T-cell (primary cell): Measurements from ENCODE around the gene ABCC10. TPM values are rescaled to one million over a fixed set of nuclear protein-coding genes. Genes with fewer than 3 reads are reported as not detected.
"Not testable (repeated sequence)": the region's sequence is repeated elsewhere in the genome, so short reads cannot be mapped to it uniquely, and the experiment has no call there.

Experiments used
- ATAC-seq, 4 experiments: fragments of 200-7000 bp in 3 of 4; fragments of 150-1000 bp in 1 of 4; cut with Tn5 transposase; replicated peaks in 1 of 4; 1 replicate in 3 of 4; 2 replicates in 1 of 4; pipeline ENCODE4 v1.10.0; 2021; ENCODE audit warnings: moderate library complexity in 3 of 4, mild to moderate bottlenecking in 2 of 4, moderate number of reproducible peaks in 1 of 4
- CTCF ChIA-PET, 2 donors: fragments of 300-600 bp; sonication (Branson Sonifier 250); formaldehyde crosslinking; loops; one replicate each; lab custom pipeline; 2022; ENCODE audit warnings: antibody characterized with exemption in 2 of 2; lab: Charles Lee
- POLR2A ChIA-PET, 2 donors: fragments of 300-600 bp; sonication (Branson Sonifier 250); formaldehyde crosslinking; loops; one replicate each; lab custom pipeline; 2022; ENCODE audit warnings: antibody characterized with exemption in 2 of 2; lab: Charles Lee
- DNase-seq, 35 experiments: peaks; one replicate each; pipeline versions ENCODE4 v3.0.0 to v3.0.0-alpha.2; 2013 to 2023
- H3K27ac ChIP-seq: one replicate; pipeline ENCODE4 v1.5.1; 2013; ENCODE audit warnings: low read length
- H3K27me3 ChIP-seq, 2 experiments: replicated peaks in 1 of 2; 1 replicate in 1 of 2; 2 replicates in 1 of 2; pipeline versions ENCODE4 v1.6.1 to v1.7.0; 2013; ENCODE audit warnings: low read length in 1 of 2, mixed read lengths in 1 of 2; ENCODE audit not compliant: control insufficient read depth in 2 of 2, insufficient read depth in 2 of 2; ENCODE audit errors: extremely low read depth in 1 of 2
- H3K36me3 ChIP-seq, 2 donors: 1 replicate in 1 of 2; 2 replicates in 1 of 2; pipeline versions ENCODE4 v1.6.1 to v1.7.0; 2013; ENCODE audit warnings: low read length in 1 of 2; ENCODE audit not compliant: control insufficient read depth in 2 of 2, insufficient read depth in 1 of 2; ENCODE audit errors: extremely low read depth in 1 of 2
- H3K4me1 ChIP-seq, 2 experiments: 1 replicate in 1 of 2; 2 replicates in 1 of 2; pipeline versions ENCODE4 v1.6.1 to v1.7.0; 2013; ENCODE audit warnings: low read length in 2 of 2, mixed read lengths in 1 of 2; ENCODE audit not compliant: insufficient read depth in 2 of 2, control insufficient read depth in 1 of 2; ENCODE audit errors: extremely low read depth in 1 of 2
- H3K4me3 ChIP-seq, 2 donors: 1 replicate in 1 of 2; 2 replicates in 1 of 2; pipeline versions ENCODE4 v1.5.1 to v1.7.0; 2013; ENCODE audit warnings: mild to moderate bottlenecking in 2 of 2, low read length in 1 of 2, moderate library complexity in 1 of 2; ENCODE audit not compliant: control insufficient read depth in 1 of 2; ENCODE audit errors: extremely low read depth in 1 of 2
- H3K9me3 ChIP-seq: 2 replicates; pipeline ENCODE4 v1.7.0; 2013
- H3K27ac Mint-ChIP-seq, 2 donors: one replicate each; pipeline ENCODE4 v1.8.0; 2020 to 2021; ENCODE audit warnings: mild to moderate bottlenecking in 2 of 2, mixed read lengths in 2 of 2
- H3K27me3 Mint-ChIP-seq, 2 donors: one replicate each; pipeline ENCODE4 v1.8.0; 2021 to 2022; ENCODE audit warnings: mixed read lengths in 2 of 2
- H3K36me3 Mint-ChIP-seq: one replicate; pipeline ENCODE4 v1.8.0; 2021; ENCODE audit warnings: mixed read lengths
- H3K4me1 Mint-ChIP-seq, 3 donors: one replicate each; pipeline ENCODE4 v1.8.0; 2020 to 2022; ENCODE audit warnings: mixed read lengths in 3 of 3, mild to moderate bottlenecking in 1 of 3
- H3K4me3 Mint-ChIP-seq, 3 donors: one replicate each; pipeline ENCODE4 v1.8.0; 2020 to 2022; ENCODE audit warnings: mild to moderate bottlenecking in 3 of 3, mixed read lengths in 3 of 3, moderate library complexity in 3 of 3
- H3K9me3 Mint-ChIP-seq, 3 donors: one replicate each; pipeline ENCODE4 v1.8.0; 2020 to 2022; ENCODE audit warnings: mixed read lengths in 3 of 3
- whole genome bisulfite sequencing: methylation state at CpG from one replicate; pipeline ENCODE4 v1.1.5; 2013; ENCODE audit warnings: missing lambda C conversion rate; ENCODE audit not compliant: insufficient coverage; 5-methylcytosine and 5-hydroxymethylcytosine counted together
- total RNA-seq, 35 experiments: library from RNA in 6 of 35; stranded (reverse) in 6 of 35; fragments of 120-200 nt in 1 of 35; gene quantifications; one replicate each; pipeline versions ENCODE4 v1.2.1 to v1.2.4 and lab custom pipeline; 2013 to 2026

ABCC10 gene
- total RNA-seq (10 to 100 TPM; 57.8 to 85.4 (median 75.5) TPM), total RNA-seq (lab: John Stamatoyannopoulos, UW) (21.2 to 88.9 (median 58.1) reads per million in 29 experiments)
- 44.1 TPM for total RNA-seq (2013)

- peak within 1 kb of the TSS; percentile 92 to 94 (median 92) for H3K4me3 Mint-ChIP-seq
- H3K27me3 Mint-ChIP-seq: no peaks in the 10 kb centered on the region
- POLR2A ChIA-PET: interaction anchor here (0.6 to 0.8 kb wide), 4 partner anchors 13 to 768 kb away, joined by 3 to 8 read pairs (median 6); partner anchors contain the start of gene YIPF3 (in 1 of the 2)
- H3K4me3 ChIP-seq: peak within 1 kb of the TSS; percentile 81 to 92
- DNase-seq: peak; percentile 77 to 98 (median 95)
- H3K27ac Mint-ChIP-seq: peak within 1 kb of the TSS; percentile 94
- peaks cover 0 to 13% of the 10 kb centered on the region in 2 donors for H3K36me3 ChIP-seq
- H3K36me3 Mint-ChIP-seq: peaks cover 3% of the 10 kb centered on the region
- peak within 1 kb of the TSS; percentile 90 for H3K27ac ChIP-seq
- CTCF ChIA-PET: interaction anchor here in 1 of 2 donors (0.6 to 1.5 kb wide), 8 partner anchors 13 to 656 kb away, joined by 3 to 10 read pairs (median 5); partner anchors contain the start of gene ZNF318
- no peaks in the 10 kb centered on the region for H3K9me3 Mint-ChIP-seq
- ATAC-seq: peak; percentile 89 to 95 (median 92)
- H3K4me1 ChIP-seq: peaks cover 9 to 31% of the 10 kb centered on the region in 2 experiments
- no peaks in the 10 kb centered on the region for H3K9me3 ChIP-seq
- H3K4me1 Mint-ChIP-seq: peaks cover 28 to 36% (median 31%) of the 10 kb centered on the region in 3 donors
- WGBS: under 1% methylated on average over 48 of the region's 49 CpGs
- no peaks in the 10 kb centered on the region for H3K27me3 ChIP-seq
Measured at GRCh38 chr6:43427406-43428111, at the start of gene ABCC10. Gene ABCC10, plus strand, starts transcription at chr6:43427541. Its CDS starts 438 bp downstream, at chr6:43427979.

- no peak for DNase-seq
- no CpG with 5 or more reads among the region's 2 CpGs for WGBS
- Histone ChIP-seq H3K27ac (no peak overlapping the region), H3K36me3 (no peaks in the 10 kb centered on the region), H3K27me3 (no peaks in the 10 kb centered on the region), H3K9me3 (no peaks in the 10 kb centered on the region), H3K4me1 (peaks cover 7 to 19% of the 10 kb centered on the region in 2 experiments), H3K4me3 (no peak overlapping the region)
- ATAC-seq: no peak
- Mint-ChIP-seq H3K4me1 (peaks cover 31 to 50% (median 39%) of the 10 kb centered on the region in 3 donors), H3K36me3 (no peaks in the 10 kb centered on the region), H3K4me3 (no peak overlapping the region), H3K9me3 (no peaks in the 10 kb centered on the region), H3K27ac (no peak overlapping the region), H3K27me3 (no peaks in the 10 kb centered on the region)
- ChIA-PET CTCF (interaction anchor here in 1 of 2 donors (0.5 to 2.6 kb wide), 2 partner anchors 8 to 187 kb away, joined by 5 to 7 read pairs; partner anchors contain the start of gene ZNF318), POLR2A (no interaction called here)
Measured at GRCh38 chr6:43377710-43378229, 49.6 kb upstream of the ABCC10 start.

GRCh38 chr6:43378631-43379030 is 48.7 kb upstream of the ABCC10 start:
- no peaks in the 10 kb centered on the region for H3K36me3 Mint-ChIP-seq
- H3K4me1 Mint-ChIP-seq: peaks cover 40 to 56% (median 43%) of the 10 kb centered on the region in 3 donors
- Histone ChIP-seq H3K27me3 (no peaks in the 10 kb centered on the region), H3K9me3 (no peaks in the 10 kb centered on the region), H3K36me3 (no peaks in the 10 kb centered on the region), H3K27ac (no peak overlapping the region), H3K4me1 (peaks cover 15 to 26% of the 10 kb centered on the region in 2 experiments), H3K4me3 (no peak overlapping the region)
- no peaks in the 10 kb centered on the region for H3K9me3 Mint-ChIP-seq
- ATAC-seq: no peak
- H3K4me3 Mint-ChIP-seq: no peak overlapping the region
- H3K27ac Mint-ChIP-seq: no peak overlapping the region
- H3K27me3 Mint-ChIP-seq: no peaks in the 10 kb centered on the region
- DNase-seq: no peak
- POLR2A ChIA-PET: interaction anchor here in 1 of 2 donors (0.5 kb wide), 1 partner anchor 9 kb away, joined by 3 read pairs; the partner anchor contains the start of gene ZNF318
- WGBS: 100% methylated on average over 2 of the region's 3 CpGs
- CTCF ChIA-PET: interaction anchor here (0.6 to 2.6 kb wide), 2 partner anchors 9 to 20 kb away, joined by 4 to 7 read pairs; partner anchors contain the start of gene ZNF318 (in 1 of the 2)

GRCh38 chr6:43380858-43381257 is 46.5 kb upstream of the ABCC10 start:
- H3K27ac Mint-ChIP-seq, H3K9me3 ChIP-seq, CTCF ChIA-PET, H3K4me3 ChIP-seq, H3K27ac ChIP-seq, H3K27me3 Mint-ChIP-seq, H3K9me3 Mint-ChIP-seq, H3K27me3 ChIP-seq, H3K36me3 Mint-ChIP-seq, ATAC-seq, H3K36me3 ChIP-seq, H3K4me3 Mint-ChIP-seq, POLR2A ChIA-PET, DNase-seq: not testable (repeated sequence)
- H3K4me1 ChIP-seq: peaks cover 27 to 39% of the 10 kb centered on the region in 2 experiments
- H3K4me1 Mint-ChIP-seq: peaks cover 60 to 78% (median 65%) of the 10 kb centered on the region in 3 donors
- 100% methylated on average over 2 of the region's 9 CpGs for WGBS

GRCh38 chr6:43383021-43383667 is 44.2 kb upstream of the ABCC10 start:
- peaks cover 62 to 79% (median 70%) of the 10 kb centered on the region in 3 donors for H3K4me1 Mint-ChIP-seq
- H3K27ac ChIP-seq: peak overlapping the region; percentile 91

More at GRCh38 chr6:43383021-43383667, 44.2 kb upstream of the ABCC10 start:
- no peaks in the 10 kb centered on the region for H3K36me3 ChIP-seq
- DNase-seq (peak in 1 of 35 experiments; percentile 28), ATAC-seq (peak in 2 of 4 experiments; percentile 5 to 17)
- peaks cover 33 to 41% of the 10 kb centered on the region in 2 experiments for H3K4me1 ChIP-seq
- H3K27me3 ChIP-seq: no peaks in the 10 kb centered on the region
- peak overlapping the region; percentile 23 to 47 for H3K4me3 ChIP-seq
- Mint-ChIP-seq H3K27ac (peak overlapping the region; percentile 84 to 92), H3K9me3 (no peaks in the 10 kb centered on the region), H3K36me3 (no peaks in the 10 kb centered on the region), H3K4me3 (peak overlapping the region; percentile 42 to 53 (median 48)), H3K27me3 (peaks cover 0 to 3% of the 10 kb centered on the region in 2 donors)
- WGBS: no CpG with 5 or more reads among the region's 6 CpGs
- ChIA-PET POLR2A (interaction anchor here (0.5 to 2.0 kb wide), 6 partner anchors 11 to 1411 kb away, joined by 3 to 11 read pairs (median 4); partner anchors contain the start of gene ZNF318 (in 2 of the 2)), CTCF (interaction anchor here (0.7 to 3.2 kb wide), 14 partner anchors 9 to 246 kb away, joined by 3 to 53 read pairs (median 5); partner anchors contain the start of genes ABCC10 (in 1 of the 2), CRIP3 (in 1 of the 2), DNPH1 (in 1 of the 2) and GTPBP2 (in 1 of the 2))
- no peaks in the 10 kb centered on the region for H3K9me3 ChIP-seq
